Brain microvascular endothelial cell (primary cell): ENCODE data around the gene HS2ST1.

Experiments
- DNase-seq: peaks from one replicate; pipeline ENCODE4 v3.0.0-alpha.2; 2020
- H3K27ac ChIP-seq: fragments of 250-450 bp; sonication (Bioruptor Pico); 2 replicates; pipeline ENCODE4 v1.5.1; 2020; ENCODE audit warnings: mild to moderate bottlenecking, moderate library complexity
- H3K27me3 ChIP-seq: fragments of 250-450 bp; sonication (Bioruptor Pico); replicated peaks from 2 replicates; pipeline ENCODE4 v1.5.1; 2020; ENCODE audit warnings: mild to moderate bottlenecking
- H3K36me3 ChIP-seq: fragments of 250-450 bp; sonication (Bioruptor Pico); replicated peaks from 2 replicates; pipeline ENCODE4 v1.5.1; 2020; ENCODE audit warnings: mild to moderate bottlenecking
- H3K4me3 ChIP-seq: 2 replicates; pipeline ENCODE4 v1.5.1; 2011; ENCODE audit warnings: low read depth, mild to moderate bottlenecking, control low read depth, low read length, moderate library complexity
- CTCF ChIP-seq: IDR thresholded peaks from 2 replicates; pipeline ENCODE4 v1.5.1; 2011; ENCODE audit warnings: low read depth, mild to moderate bottlenecking, moderate library complexity, low read length, control low read depth, inconsistent platforms; ENCODE audit errors: missing control alignments
- in situ Hi-C: cut with HindIII; loops from 2 replicates; pipeline ENCODE4 v1.10.0; 2017; ENCODE audit warnings: low sequenced_read_pairs, low pct_ligation_motif_present

Gene HS2ST1

GRCh38 chr1:86928819-86929218 is 14.4 kb downstream of the HS2ST1 start:
- no peak for TF ChIP-seq CTCF
- H3K27ac ChIP-seq: no peak overlapping the region
- in situ Hi-C loops: no loop called here
- no peak overlapping the region for H3K4me3 ChIP-seq
- H3K27me3 ChIP-seq: no peaks in the 10 kb centered on the region
- H3K36me3 ChIP-seq: no peaks in the 10 kb centered on the region
- DNase-seq: no peak

GRCh38 chr1:86933051-86933450 is 18.6 kb downstream of the HS2ST1 start:
- no peak for TF ChIP-seq CTCF
- H3K27ac ChIP-seq: no peak overlapping the region
- in situ Hi-C loops: no loop called here
- no peak overlapping the region for H3K4me3 ChIP-seq
- H3K36me3 ChIP-seq: no peaks in the 10 kb centered on the region
- H3K27me3 ChIP-seq: no peaks in the 10 kb centered on the region
- no peak for DNase-seq

- TF ChIP-seq CTCF: no peak
- in situ Hi-C loops: no loop called here
These were observed 19.3 kb downstream of the HS2ST1 start for GRCh38 chr1:86933562-86934377.

GRCh38 chr1:86938450-86938849 is 24.0 kb downstream of the HS2ST1 start:
- Histone ChIP-seq H3K27me3 (no peaks in the 10 kb centered on the region), H3K4me3 (no peak overlapping the region), H3K36me3 (no peaks in the 10 kb centered on the region), H3K27ac (no peak overlapping the region)
- in situ Hi-C loops: no loop called here
- TF ChIP-seq CTCF: no peak
- no peak for DNase-seq

More at GRCh38 chr1:86933562-86934377, 19.3 kb downstream of the HS2ST1 start:
- Histone ChIP-seq H3K27ac (no peak overlapping the region), H3K36me3 (no peaks in the 10 kb centered on the region), H3K27me3 (no peaks in the 10 kb centered on the region), H3K4me3 (no peak overlapping the region)
- DNase-seq: no peak

- H3K36me3 ChIP-seq: no peaks in the 10 kb centered on the region
- DNase-seq: no peak
- H3K27me3 ChIP-seq: no peaks in the 10 kb centered on the region
- no peak for TF ChIP-seq CTCF
- no peak overlapping the region for H3K27ac ChIP-seq
- in situ Hi-C loops: no loop called here
- no peak overlapping the region for H3K4me3 ChIP-seq
These were observed 24.4 kb downstream of the HS2ST1 start for GRCh38 chr1:86938855-86939254.

- no peak for DNase-seq
- TF ChIP-seq CTCF: no peak
- Histone ChIP-seq H3K27ac (no peak overlapping the region), H3K27me3 (no peaks in the 10 kb centered on the region), H3K4me3 (no peak overlapping the region), H3K36me3 (no peaks in the 10 kb centered on the region)
- in situ Hi-C loops: no loop called here
These were observed 25.0 kb downstream of the HS2ST1 start for GRCh38 chr1:86939406-86939805.
